HG03378 (cell line): ENCODE results near the gene OR56A3.
"Not testable (repeated sequence)": the region's sequence is repeated elsewhere in the genome, so short reads cannot be mapped to it uniquely, and the experiment has no call there.

ENCODE experiments used
- ATAC-seq: cut with Tn5 transposase; IDR thresholded peaks from one replicate; pipeline ENCODE4 v1.9.1; 2021; ENCODE audit warnings: mild to moderate bottlenecking, moderate library complexity; ENCODE audit not compliant: unreplicated experiment

Gene OR56A3

DNA sequence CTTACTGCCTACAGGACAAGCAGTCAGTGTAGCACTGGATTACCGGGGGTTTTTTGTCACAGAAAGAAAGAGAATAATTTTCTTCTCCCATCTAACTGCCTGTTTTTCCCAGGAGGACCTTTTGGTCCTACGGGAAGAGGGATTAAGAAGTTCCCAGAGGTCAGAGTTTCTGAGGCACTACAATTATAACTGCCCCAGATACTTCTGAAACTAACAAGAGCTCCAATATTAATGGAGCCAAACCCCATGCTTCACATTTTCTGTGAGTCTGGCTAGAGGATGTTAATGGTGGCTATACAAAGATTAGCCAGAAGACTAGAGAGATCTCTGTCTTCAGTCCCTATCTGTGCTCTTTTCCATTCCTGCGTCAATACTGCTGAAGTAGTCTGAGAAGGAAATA, at the start of gene OR56A3:
Gene OR56A3, plus strand, starts transcription at position 301 of the 400 bp plus-strand sequence. CDS start 5,096 bp downstream, outside the sequence.
- no peak for ATAC-seq

DNA sequence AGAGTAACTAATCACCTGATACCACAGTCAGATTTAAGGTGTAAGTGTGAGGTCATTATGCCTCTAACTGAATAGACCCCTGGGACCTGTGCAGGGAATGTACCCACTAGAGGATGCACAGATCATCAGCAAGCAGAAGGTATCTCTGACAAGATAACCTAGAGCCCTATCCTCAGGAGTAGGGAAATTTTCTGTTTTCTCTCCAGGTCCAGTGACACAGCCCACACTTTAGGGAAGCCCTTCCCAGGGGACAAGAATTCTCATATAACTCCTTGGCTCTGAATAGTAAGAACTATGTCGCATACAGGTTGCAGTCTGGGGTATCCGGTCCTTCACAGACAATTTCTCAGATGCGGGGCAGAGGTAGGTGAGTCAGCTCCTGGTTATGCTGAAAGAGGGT, 49.1 kb upstream of the OR56A3 start, which contains the start of gene OR52E5:
Gene OR52E5, plus strand, starts transcription at position 301 of the 400 bp plus-strand sequence. CDS start 7,569 bp downstream, outside the sequence.
- ATAC-seq = no peak

DNA sequence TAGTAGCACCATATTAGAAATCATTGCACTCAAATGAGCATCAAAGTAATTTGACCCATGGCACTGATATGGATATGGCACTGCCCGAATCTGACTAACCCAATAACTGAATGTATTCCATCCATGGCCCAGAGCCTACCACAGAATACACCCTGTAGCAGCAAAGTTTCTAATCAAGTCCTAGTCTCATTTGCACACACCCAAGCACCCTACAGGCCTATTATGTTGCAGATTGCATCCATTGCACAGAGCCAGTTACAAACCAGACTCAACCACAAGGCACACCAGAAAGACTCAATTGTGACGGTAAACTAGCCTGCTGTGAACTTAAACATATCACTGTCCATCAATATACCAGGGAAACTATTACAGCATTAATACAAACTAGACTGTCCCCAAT, 42.5 kb upstream of the OR56A3 start:
- ATAC-seq = no peak

- no peak for ATAC-seq
Observed at GRCh38 chr11:5910540-5910939, 31.5 kb upstream of the OR56A3 start.

- peak; percentile 93 for ATAC-seq
Observed at GRCh38 chr11:5922749-5923426, 19.2 kb upstream of the OR56A3 start.

- ATAC-seq = peak; percentile 33
Observed at GRCh38 chr11:5923427-5923776, 18.6 kb upstream of the OR56A3 start.

- ATAC-seq = peak; percentile 27
Observed at GRCh38 chr11:5923794-5924193, 18.3 kb upstream of the OR56A3 start.

DNA sequence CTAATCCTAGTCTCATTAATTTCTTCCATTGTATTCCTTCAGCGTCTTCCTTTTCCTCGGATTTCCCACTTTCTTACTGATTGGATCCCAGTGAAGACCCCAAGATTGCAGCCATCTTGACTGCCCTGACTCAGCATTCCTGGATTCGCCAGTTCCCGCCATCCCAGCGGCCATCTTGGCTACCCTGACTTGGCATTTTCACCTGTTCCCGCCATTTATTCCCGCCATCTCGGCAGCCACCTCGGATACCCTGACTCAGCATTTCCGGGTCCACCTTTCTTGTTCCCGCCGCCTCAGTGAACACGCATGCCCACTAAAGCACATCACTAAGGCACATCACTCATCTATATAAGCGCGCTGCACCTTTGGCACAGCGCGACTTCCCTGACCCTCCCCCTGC, 13.8 kb upstream of the OR56A3 start:
- ATAC-seq = no peak

DNA sequence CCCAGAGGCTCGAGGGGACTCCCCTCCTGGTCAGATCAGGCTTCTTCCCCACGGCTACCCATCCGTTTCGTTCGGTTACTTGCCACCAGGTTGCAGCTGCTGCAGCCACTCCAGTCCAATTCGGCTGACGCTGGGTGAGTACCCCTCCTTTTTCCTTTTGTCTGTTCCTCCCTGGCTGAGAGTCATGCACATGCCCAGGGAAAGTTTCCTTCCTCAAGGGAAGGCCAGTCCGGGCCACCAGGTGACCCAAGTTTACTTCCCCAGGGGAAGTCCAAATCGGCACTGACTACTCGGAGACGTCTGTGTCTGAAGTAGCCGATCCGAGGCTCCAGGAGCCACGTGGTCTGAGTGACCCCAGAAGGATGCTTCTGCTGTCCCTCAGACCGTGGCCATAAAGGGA, 13.2 kb upstream of the OR56A3 start:
- ATAC-seq = no peak

DNA sequence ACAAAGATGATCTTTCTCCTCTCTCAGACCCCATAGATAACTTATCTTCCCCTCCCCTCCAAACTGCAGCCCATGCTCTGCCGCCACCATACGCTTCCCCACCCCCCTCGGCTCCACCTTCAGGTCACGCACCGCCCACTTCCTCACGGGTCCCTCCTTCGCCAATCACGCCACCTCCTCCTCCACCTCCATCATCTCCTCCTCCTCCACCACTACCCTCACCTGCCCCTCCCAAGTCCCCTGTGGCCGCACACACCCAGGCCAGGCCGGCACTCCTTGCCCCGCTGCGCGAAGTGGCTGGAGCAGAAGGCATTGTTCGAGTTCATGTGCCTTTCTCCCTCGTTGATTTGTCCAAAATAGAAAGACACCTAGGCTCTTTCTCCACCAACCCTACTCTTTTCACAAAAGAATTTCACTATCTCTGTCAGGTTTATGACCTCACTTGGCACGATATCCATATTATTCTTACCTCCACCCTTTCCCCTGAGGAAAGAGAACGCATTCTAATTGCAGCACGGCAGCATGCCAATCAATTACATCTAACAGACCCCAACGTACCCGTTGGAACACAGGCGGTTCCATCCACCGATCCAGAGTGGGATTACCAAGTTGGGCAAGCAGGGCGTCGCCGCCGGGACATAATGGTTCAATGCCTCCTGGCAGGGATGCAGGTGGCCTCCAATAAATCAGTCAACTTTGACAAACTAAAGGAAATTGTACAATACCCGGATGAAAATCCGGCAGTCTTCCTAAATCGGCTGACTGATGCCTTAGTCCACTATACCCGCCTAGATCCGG, 12.3 kb upstream of the OR56A3 start:
- no peak for ATAC-seq

GRCh38 chr11:5930614-5931013, 11.4 kb upstream of the OR56A3 start:
- no peak for ATAC-seq

DNA sequence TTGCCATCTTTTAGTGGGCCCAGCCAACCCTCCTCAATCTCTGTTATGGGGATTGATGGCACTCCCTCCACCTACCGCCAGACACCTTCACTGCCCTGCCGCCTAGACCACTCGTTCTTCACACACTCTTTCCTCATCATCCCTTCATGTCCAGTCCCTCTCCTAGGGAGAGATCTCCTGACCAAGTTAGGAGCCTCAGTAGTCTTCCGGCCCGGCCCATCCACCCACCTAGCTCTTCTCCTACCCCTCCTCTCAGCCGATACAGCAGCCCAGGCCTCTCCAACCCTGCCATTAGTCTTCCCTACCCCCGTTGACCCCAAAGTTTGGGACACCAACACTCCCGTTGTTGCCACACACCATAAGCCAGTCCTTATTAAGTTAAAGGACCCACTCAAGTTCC, 11.0 kb upstream of the OR56A3 start:
- no peak for ATAC-seq

DNA sequence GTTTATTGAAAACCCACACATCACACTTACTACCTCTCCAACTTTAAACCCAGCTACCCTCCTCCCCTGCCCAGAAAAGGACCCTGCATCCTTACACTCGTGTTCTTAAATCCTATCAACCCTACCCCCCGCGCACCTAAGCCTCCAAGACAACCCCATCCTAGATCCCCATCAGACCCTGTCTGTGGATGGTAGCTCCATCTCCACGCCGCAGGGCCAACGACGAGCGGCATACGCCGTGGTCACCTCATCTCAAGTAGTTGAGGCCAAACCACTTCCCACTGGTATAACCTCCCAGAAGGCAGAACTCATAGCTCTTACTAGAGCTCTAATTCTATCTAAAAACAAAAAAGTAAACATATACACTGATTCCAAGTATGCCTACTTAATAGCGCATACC, 9.4 kb upstream of the OR56A3 start:
- no peak for ATAC-seq

DNA sequence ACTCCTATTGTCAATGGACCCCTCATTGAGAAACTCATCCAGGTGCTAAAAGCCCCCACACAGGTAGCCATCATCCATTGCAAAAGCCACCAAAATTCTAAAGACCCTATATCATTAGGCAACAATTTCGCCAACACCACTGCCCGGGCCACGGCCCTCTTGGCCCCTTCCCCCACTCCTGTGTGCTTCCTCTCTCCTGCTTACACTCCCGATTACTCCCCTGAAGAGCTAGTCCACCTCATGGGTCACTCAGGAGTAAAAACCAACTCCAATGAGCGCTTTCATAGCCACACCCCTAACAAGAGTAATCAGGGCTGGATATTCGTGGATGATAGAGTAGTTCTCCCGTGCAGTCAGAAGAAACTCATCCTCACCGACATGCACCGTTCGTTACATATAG, 8.9 kb upstream of the OR56A3 start:
- ATAC-seq = no peak

GRCh38 chr11:5937868-5938602, 4.0 kb upstream of the OR56A3 start:
- no peak for ATAC-seq

DNA sequence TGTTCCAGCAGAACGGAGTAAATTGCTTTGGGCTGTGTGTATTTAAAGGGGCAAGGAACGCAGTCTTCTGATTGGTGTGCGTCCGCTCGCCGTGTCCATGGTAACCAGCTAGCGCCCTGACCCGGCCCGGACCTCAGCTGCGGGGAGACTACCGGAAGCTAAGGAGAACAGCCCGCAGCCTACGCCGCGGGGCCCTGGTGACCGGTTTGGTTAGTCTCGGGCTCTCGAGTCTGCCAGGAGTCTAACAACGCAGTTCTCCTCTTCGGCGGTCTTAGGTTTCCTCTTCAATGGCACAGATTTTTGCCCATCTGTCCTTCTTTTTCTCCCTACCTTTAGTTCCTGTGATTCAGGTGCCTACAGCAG, 3.5 kb upstream of the OR56A3 start:
- no peak for ATAC-seq

- no peak for ATAC-seq
Observed at GRCh38 chr11:5940748-5941147, 1.3 kb upstream of the OR56A3 start.

DNA sequence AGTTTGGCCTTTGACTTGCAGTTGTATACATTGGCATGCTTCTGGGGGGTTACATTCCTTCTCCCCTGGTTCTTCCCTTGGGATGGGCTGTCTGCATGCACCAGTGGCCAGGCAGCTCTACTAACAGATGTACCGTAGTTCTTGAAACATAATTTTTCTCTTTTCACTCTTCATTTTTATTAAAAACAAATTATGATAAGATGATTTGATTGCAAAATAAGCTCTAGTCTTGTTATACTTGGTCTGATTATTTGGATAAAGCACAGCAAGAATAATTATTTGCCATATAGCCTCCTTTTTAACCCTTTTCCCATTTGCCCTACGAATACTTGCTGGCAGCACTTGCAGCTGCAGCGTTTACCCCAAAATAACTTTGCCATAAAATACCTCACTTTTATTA, 13.5 kb downstream of the OR56A3 start:
- no peak for ATAC-seq

DNA sequence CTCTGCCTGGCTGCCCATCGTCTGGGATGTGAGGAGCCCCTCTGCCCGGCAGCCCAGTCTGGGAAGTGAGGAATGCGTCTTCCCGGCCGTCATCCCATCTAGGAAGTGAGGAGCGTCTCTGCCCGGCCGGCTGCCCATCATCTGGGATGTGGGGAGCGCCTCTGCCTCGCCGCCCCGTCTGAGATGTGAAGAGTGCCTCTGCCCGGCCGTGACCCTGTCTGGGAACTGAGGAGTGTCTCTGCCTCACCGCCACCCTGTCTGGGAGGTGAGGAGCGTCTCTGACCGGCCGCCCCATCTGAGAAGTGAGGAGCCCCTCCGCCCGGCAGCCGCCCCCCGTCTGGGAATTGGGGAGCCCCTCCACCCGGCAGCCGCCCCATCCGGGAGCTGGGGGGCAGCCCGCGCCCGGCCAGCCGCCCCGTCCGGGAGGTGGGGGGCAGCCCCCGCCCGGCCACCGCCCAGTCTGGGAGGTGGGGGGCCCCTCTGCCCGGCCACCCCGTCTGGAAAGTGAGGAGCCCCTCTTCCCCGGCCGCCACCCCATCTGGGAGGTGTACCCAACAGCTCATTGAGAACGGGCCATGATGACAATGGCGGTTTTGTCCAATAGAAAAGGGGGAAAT, 18.8 kb downstream of the OR56A3 start:
- ATAC-seq = not testable (repeated sequence)

DNA sequence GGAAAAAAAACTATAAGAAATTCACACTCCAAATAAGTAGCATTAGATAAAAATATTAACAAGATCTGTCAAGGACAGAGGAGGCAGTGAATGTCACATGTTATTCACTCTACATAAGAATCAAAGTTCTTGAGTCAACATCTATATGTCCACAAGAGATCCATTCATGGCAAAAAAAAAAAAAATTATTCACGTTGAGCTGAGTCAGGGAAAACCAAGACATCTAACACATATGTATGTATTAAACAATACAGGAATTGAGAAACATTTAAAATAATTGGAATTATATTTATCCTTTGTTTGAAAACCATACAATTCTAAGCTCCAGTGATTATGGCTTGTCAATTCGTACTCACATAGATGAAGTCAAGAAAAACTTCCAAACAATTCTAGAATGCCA, 24.9 kb downstream of the OR56A3 start:
- ATAC-seq = no peak

GRCh38 chr11:5967708-5968107, 25.7 kb downstream of the OR56A3 start:
- ATAC-seq = no peak
